OCI-LY7 (cell line): ENCODE measurements around the gene NCKAP5.

ENCODE experiments used
- CTCF ChIP-seq: fragments of 200-600 bp; sonication (generic); conservative IDR thresholded peaks from 2 replicates; pipeline ENCODE4 v1.5.1; 2014; ENCODE audit warnings: mild to moderate bottlenecking, antibody characterized with exemption, low read length, moderate library complexity, mixed read lengths
- EZH2phosphoT487 ChIP-seq: fragments of 200-600 bp; sonication (generic); IDR thresholded peaks from 2 replicates; pipeline ENCODE4 v1.6.1; 2018; ENCODE audit warnings: low read depth, borderline replicate concordance, mild to moderate bottlenecking, mixed run types, antibody characterized with exemption, low read length, moderate library complexity, mixed read lengths

- TF ChIP-seq CTCF (no peak), EZH2phosphoT487 (no peak)
Observed at GRCh38 chr2:133235968-133236367, 332.3 kb downstream of the NCKAP5 start.
